ENCODE results near the gene UNC5C. TPM values are rescaled to one million over a fixed set of nuclear protein-coding genes. Genes with fewer than 3 reads are reported as not detected.

UNC5C gene
- total RNA-seq, 2 donors from 2014 or later: 0.52 to 2.0 TPM

GRCh38 chr4:95264843-95265242 lies 283.9 kb downstream of the UNC5C start:
- Histone ChIP-seq H3K36me3 (replicated peaks in 1 of 2; ENCODE audit: insufficient read depth in 1 of 2, low read depth in 2 of 2) (no peaks in the 10 kb centered on the region), H3K9me3 (no peaks in the 10 kb centered on the region), H3K27ac (no peak overlapping the region), H3K4me3 (no peak overlapping the region), H3K27me3 (no peaks in the 10 kb centered on the region), H3K4me1 (no peaks in the 10 kb centered on the region)
- intact Hi-C loops (cut with DNase I): no loop called here
- TF ChIP-seq POLR2A (IDR thresholded peaks at IDR 0.05): no peak
- no peak for DNase-seq
- 70 to 81% methylated on average over 2 of the region's 2 CpGs for WGBS, 2 donors
- no peak for ATAC-seq

GRCh38 chr4:95263960-95264359 lies 284.8 kb downstream of the UNC5C start:
- Histone ChIP-seq H3K27me3 (no peaks in the 10 kb centered on the region), H3K4me1 (no peaks in the 10 kb centered on the region), H3K36me3 (replicated peaks in 1 of 2; ENCODE audit: insufficient read depth in 1 of 2, low read depth in 2 of 2) (no peaks in the 10 kb centered on the region), H3K27ac (no peak overlapping the region), H3K4me3 (no peak overlapping the region), H3K9me3 (no peaks in the 10 kb centered on the region)
- ATAC-seq: no peak
- TF ChIP-seq CTCF (IDR thresholded peaks at IDR 0.05) (no peak), POLR2A (IDR thresholded peaks at IDR 0.05) (no peak)
- 53 to 60% methylated on average over 1 of the region's 1 CpG for WGBS, 2 donors
- intact Hi-C loops (cut with DNase I): no loop called here
- no peak for DNase-seq

- Histone ChIP-seq H3K27ac (no peak overlapping the region), H3K4me3 (no peak overlapping the region), H3K27me3 (no peaks in the 10 kb centered on the region), H3K36me3 (replicated peaks in 1 of 2; ENCODE audit: insufficient read depth in 1 of 2, low read depth in 2 of 2) (no peaks in the 10 kb centered on the region), H3K9me3 (no peaks in the 10 kb centered on the region), H3K4me1 (no peaks in the 10 kb centered on the region)
- no peak for ATAC-seq
- intact Hi-C loops (cut with DNase I): no loop called here
- no peak for DNase-seq
- TF ChIP-seq POLR2A (IDR thresholded peaks at IDR 0.05) (no peak), CTCF (IDR thresholded peaks at IDR 0.05) (no peak)
Measured at GRCh38 chr4:95263391-95263790, 285.4 kb downstream of the UNC5C start.

GRCh38 chr4:95256108-95256835 lies 292.5 kb downstream of the UNC5C start:
- TF ChIP-seq CTCF (IDR thresholded peaks at IDR 0.05): no peak
- TF ChIP-seq POLR2A (IDR thresholded peaks at IDR 0.05): no peak
- H3K9me3 ChIP-seq: no peaks in the 10 kb centered on the region
- no peak overlapping the region for H3K27ac ChIP-seq
- intact Hi-C loops (cut with DNase I): no loop called here
- no peaks in the 10 kb centered on the region for H3K36me3 ChIP-seq (replicated peaks in 1 of 2; ENCODE audit: insufficient read depth in 1 of 2, low read depth in 2 of 2)
- H3K4me1 ChIP-seq: no peaks in the 10 kb centered on the region
- ATAC-seq (no peak), DNase-seq (no peak)
- no peaks in the 10 kb centered on the region for H3K27me3 ChIP-seq
- WGBS, 2 donors: 77 to 81% methylated on average over 6 of the region's 6 CpGs
- no peak overlapping the region for H3K4me3 ChIP-seq

GRCh38 chr4:95255396-95256107 lies 293.2 kb downstream of the UNC5C start:
- Histone ChIP-seq H3K36me3 (replicated peaks in 1 of 2; ENCODE audit: insufficient read depth in 1 of 2, low read depth in 2 of 2) (no peaks in the 10 kb centered on the region), H3K9me3 (no peaks in the 10 kb centered on the region), H3K4me3 (no peak overlapping the region), H3K27me3 (no peaks in the 10 kb centered on the region), H3K4me1 (no peaks in the 10 kb centered on the region), H3K27ac (no peak overlapping the region)
- DNase-seq (no peak), ATAC-seq (no peak)
- TF ChIP-seq CTCF (IDR thresholded peaks at IDR 0.05) (no peak), POLR2A (IDR thresholded peaks at IDR 0.05) (no peak)
- WGBS, 2 donors: 81 to 82% methylated on average over 8 of the region's 8 CpGs
- intact Hi-C loops (cut with DNase I): no loop called here
